ENCODE results near the gene TSPAN10. TPM values are rescaled to one million over a fixed set of nuclear protein-coding genes. Genes with fewer than 3 reads are reported as not detected.

TSPAN10 gene
- total RNA-seq, 1 experiment from 2014 or later = 1.2 TPM

GRCh38 chr17:81681672-81682071, 44.7 kb downstream of the TSPAN10 start:
- H3K27me3 ChIP-seq (ENCODE audit: insufficient read depth, low read length) = no peaks in the 10 kb centered on the region

More at GRCh38 chr17:81681672-81682071, 44.7 kb downstream of the TSPAN10 start:
- Histone ChIP-seq H4K8ac (replicated peaks; ENCODE audit: insufficient read length, low read depth, low read length) (no peak overlapping the region), H2AK5ac (ENCODE audit: insufficient read length, low read length) (no peak overlapping the region), H2BK20ac (ENCODE audit: low read depth, low read length, poor library complexity, severe bottlenecking) (no peak overlapping the region), H2BK5ac (ENCODE audit: insufficient read length, low read length) (no peak overlapping the region), H4K20me1 (ENCODE audit: control insufficient read depth, insufficient read depth, insufficient read length) (no peaks in the 10 kb centered on the region), H4K91ac (ENCODE audit: insufficient read length, low read depth, low read length) (no peak overlapping the region), H3K9me3 (ENCODE audit: control insufficient read depth, low read depth, low read length) (no peaks in the 10 kb centered on the region), H2AFZ (ENCODE audit: low read length) (no peak overlapping the region), H3K79me1 (ENCODE audit: insufficient read depth, low read depth, low read length, poor library complexity, severe bottlenecking) (peaks cover 8% of the 10 kb centered on the region), H3K23me2 (ENCODE audit: insufficient read length, low read depth, low read length, poor library complexity, severe bottlenecking) (peaks cover 10% of the 10 kb centered on the region), H3K4ac (ENCODE audit: low read depth, low read length) (no peak overlapping the region), H2BK15ac (ENCODE audit: low read depth, low read length) (no peak overlapping the region), H3K23ac (ENCODE audit: insufficient read length, low read depth, low read length) (no peak overlapping the region), H3K4me1 (ENCODE audit: insufficient read depth, low read length) (no peaks in the 10 kb centered on the region), H2BK120ac (ENCODE audit: low read depth, low read length, poor library complexity, severe bottlenecking) (no peak overlapping the region), H3T11ph (ENCODE audit: low read length) (no peak overlapping the region), H2BK12ac (ENCODE audit: insufficient read length, low read depth, low read length) (no peak overlapping the region), H3K56ac (ENCODE audit: insufficient read length, low read depth, low read length) (no peak overlapping the region), H3K9ac (ENCODE audit: extremely low read depth, insufficient read length, low read length) (no peak overlapping the region), H3K27ac (ENCODE audit: insufficient read length, low read depth, low read length) (no peak overlapping the region), H4K5ac (ENCODE audit: insufficient read length, low read depth, low read length) (no peak overlapping the region), H3K79me2 (ENCODE audit: insufficient read depth, low read length) (peaks cover 9% of the 10 kb centered on the region; the same call in 1 of the 2 replicates), H3K14ac (ENCODE audit: insufficient read depth, low read length) (no peak overlapping the region), H3K4me2 (ENCODE audit: insufficient read depth, insufficient read length, low read length) (no peak overlapping the region), H3K18ac (ENCODE audit: insufficient read length, low read depth, low read length) (no peak overlapping the region)
- WGBS (ENCODE audit: extremely low coverage, insufficient read length, low lambda C conversion rate) = no CpG with 5 or more reads among the region's 17 CpGs
- Mint-ChIP-seq H3K27me3 (ENCODE audit: low read depth) (no peaks in the 10 kb centered on the region; the same call in 1 of the 2 replicates), H3K36me3 (ENCODE audit: insufficient read depth in 1 of 3, low read depth in 3 of 3) (peaks cover 4 to 28% (median 19%) of the 10 kb centered on the region in 3 experiments), H3K27ac (no peak overlapping the region; a peak in 1 of 7 replicates), H3K4me3 (peak overlapping the region; percentile 22 to 54; a peak in 4 of 5 replicates), H3K9me3 (no peaks in the 10 kb centered on the region), H3K4me1 (peaks cover 14 to 20% of the 10 kb centered on the region in 2 experiments)
- TF ChIP-seq, protein P1, sequence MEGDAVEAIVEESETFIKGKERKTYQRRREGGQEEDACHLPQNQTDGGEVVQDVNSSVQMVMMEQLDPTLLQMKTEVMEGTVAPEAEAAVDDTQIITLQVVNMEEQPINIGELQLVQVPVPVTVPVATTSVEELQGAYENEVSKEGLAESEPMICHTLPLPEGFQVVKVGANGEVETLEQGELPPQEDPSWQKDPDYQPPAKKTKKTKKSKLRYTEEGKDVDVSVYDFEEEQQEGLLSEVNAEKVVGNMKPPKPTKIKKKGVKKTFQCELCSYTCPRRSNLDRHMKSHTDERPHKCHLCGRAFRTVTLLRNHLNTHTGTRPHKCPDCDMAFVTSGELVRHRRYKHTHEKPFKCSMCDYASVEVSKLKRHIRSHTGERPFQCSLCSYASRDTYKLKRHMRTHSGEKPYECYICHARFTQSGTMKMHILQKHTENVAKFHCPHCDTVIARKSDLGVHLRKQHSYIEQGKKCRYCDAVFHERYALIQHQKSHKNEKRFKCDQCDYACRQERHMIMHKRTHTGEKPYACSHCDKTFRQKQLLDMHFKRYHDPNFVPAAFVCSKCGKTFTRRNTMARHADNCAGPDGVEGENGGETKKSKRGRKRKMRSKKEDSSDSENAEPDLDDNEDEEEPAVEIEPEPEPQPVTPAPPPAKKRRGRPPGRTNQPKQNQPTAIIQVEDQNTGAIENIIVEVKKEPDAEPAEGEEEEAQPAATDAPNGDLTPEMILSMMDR (conservative IDR thresholded peaks at IDR 0.05) = no peak
- DNase-seq = no peak

Data from H9 (cell line).